Activated T-helper 17 cell treated with anti-CD3 and anti-CD28 coated beads, Interleukin-2, amount 50 U/mL, for 72 hours (primary cell): Measurements from ENCODE around the gene ZNF438. TPM values are rescaled to one million over a fixed set of nuclear protein-coding genes. Genes with fewer than 3 reads are reported as not detected.

Experiments
- ATAC-seq: fragments of 150-1000 bp; cut with Tn5 transposase; replicated peaks from 2 replicates; pipeline ENCODE4 v1.10.0; 2021; ENCODE audit warnings: mild to moderate bottlenecking, moderate library complexity
- H3K27ac Mint-ChIP-seq: one replicate; pipeline ENCODE4 v1.8.0; 2022; ENCODE audit warnings: mixed read lengths
- H3K27me3 Mint-ChIP-seq: one replicate; pipeline ENCODE4 v1.8.0; 2022; ENCODE audit warnings: mixed read lengths
- H3K36me3 Mint-ChIP-seq: one replicate; pipeline ENCODE4 v1.8.0; 2022; ENCODE audit warnings: low read depth, mild to moderate bottlenecking, mixed read lengths
- H3K4me1 Mint-ChIP-seq: one replicate; pipeline ENCODE4 v1.8.0; 2022; ENCODE audit warnings: mixed read lengths
- H3K4me3 Mint-ChIP-seq: one replicate; pipeline ENCODE4 v1.8.0; 2022; ENCODE audit warnings: mild to moderate bottlenecking, mixed read lengths
- H3K9me3 Mint-ChIP-seq: one replicate; pipeline ENCODE4 v1.8.0; 2022; ENCODE audit warnings: mixed read lengths
- total RNA-seq, 2 donors: library from RNA; stranded (reverse); gene quantifications; one replicate each; pipeline ENCODE4 v1.2.3, GENCODE V29; 2022

ZNF438 gene
- total RNA-seq, 2 donors from 2014 or later, result 5.1 to 6.2 TPM

DNA sequence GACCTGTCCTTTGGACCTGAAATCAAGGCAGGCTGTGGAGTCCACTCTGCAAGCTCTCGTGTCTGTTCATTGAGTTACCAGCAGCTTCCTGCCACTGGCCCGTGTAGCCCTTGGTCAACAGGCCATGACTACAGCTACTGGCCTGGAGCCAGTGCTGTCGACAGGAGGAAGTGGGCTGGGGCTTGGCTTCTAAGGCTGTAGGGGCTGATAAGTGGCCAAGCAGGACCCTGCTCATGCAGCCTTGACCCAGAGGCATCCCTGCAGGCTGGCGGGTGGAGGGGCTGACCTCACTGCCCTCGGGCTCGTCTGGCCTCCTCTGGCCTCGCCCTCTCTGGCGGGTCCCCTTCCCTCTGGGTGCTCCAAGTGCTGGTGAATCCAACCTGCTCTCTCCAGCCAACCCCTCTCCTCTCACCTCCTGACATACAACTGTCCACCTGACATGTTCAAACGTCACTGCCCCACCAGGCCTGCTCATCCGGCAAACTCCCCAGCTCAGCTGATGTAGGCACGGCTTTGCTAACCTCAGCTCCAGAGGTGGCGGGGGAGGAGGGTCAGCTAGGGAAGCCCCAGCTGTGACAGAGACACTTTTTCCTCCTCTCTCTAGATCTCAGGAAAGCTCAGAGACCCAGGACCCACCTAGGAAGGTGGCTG lies 213.5 kb downstream of the ZNF438 start:
- peaks cover 4% of the 10 kb centered on the region for H3K4me1 Mint-ChIP-seq
- no peaks in the 10 kb centered on the region for H3K36me3 Mint-ChIP-seq
- no peak for ATAC-seq

GRCh38 chr10:30817541-30817940 lies 214.1 kb downstream of the ZNF438 start:
- no peak overlapping the region for H3K4me3 Mint-ChIP-seq
- no peak overlapping the region for H3K27ac Mint-ChIP-seq
- H3K9me3 Mint-ChIP-seq, result no peaks in the 10 kb centered on the region
- H3K4me1 Mint-ChIP-seq, result peaks cover 4% of the 10 kb centered on the region
- ATAC-seq, result no peak
- H3K27me3 Mint-ChIP-seq, result no peaks in the 10 kb centered on the region
- H3K36me3 Mint-ChIP-seq, result no peaks in the 10 kb centered on the region

More for the DNA sequence above, 213.5 kb downstream of the ZNF438 start:
- H3K27ac Mint-ChIP-seq, result no peak overlapping the region
- H3K9me3 Mint-ChIP-seq, result no peaks in the 10 kb centered on the region
- H3K27me3 Mint-ChIP-seq, result no peaks in the 10 kb centered on the region
- H3K4me3 Mint-ChIP-seq, result no peak overlapping the region

DNA sequence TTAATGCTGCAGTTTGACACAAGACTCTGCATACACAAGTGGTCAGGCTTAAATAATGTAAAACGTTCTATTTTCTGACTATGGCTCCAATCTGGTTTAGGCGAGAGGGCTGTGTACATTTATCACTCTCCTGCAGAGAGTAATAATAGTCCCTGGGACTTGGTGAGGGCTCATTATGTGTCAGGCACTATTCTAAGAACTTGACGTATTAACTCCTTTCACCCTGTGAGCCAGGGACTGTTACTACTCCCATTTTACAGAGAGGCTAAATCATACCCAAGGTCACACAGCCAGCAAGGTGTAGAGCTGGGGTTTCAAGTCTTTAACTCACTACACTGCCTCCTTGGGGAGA lies 214.9 kb downstream of the ZNF438 start:
- peaks cover 10% of the 10 kb centered on the region for H3K4me1 Mint-ChIP-seq
- no peak overlapping the region for H3K4me3 Mint-ChIP-seq
- H3K27ac Mint-ChIP-seq, result no peak overlapping the region
- no peaks in the 10 kb centered on the region for H3K36me3 Mint-ChIP-seq
- ATAC-seq, result no peak
- no peaks in the 10 kb centered on the region for H3K9me3 Mint-ChIP-seq
- no peaks in the 10 kb centered on the region for H3K27me3 Mint-ChIP-seq

GRCh38 chr10:30816159-30816819 lies 215.4 kb downstream of the ZNF438 start:
- H3K27ac Mint-ChIP-seq, result no peak overlapping the region
- H3K36me3 Mint-ChIP-seq, result no peaks in the 10 kb centered on the region
- H3K4me1 Mint-ChIP-seq, result peaks cover 10% of the 10 kb centered on the region
- no peak overlapping the region for H3K4me3 Mint-ChIP-seq
- H3K9me3 Mint-ChIP-seq, result no peaks in the 10 kb centered on the region
- no peak for ATAC-seq
- no peaks in the 10 kb centered on the region for H3K27me3 Mint-ChIP-seq

DNA sequence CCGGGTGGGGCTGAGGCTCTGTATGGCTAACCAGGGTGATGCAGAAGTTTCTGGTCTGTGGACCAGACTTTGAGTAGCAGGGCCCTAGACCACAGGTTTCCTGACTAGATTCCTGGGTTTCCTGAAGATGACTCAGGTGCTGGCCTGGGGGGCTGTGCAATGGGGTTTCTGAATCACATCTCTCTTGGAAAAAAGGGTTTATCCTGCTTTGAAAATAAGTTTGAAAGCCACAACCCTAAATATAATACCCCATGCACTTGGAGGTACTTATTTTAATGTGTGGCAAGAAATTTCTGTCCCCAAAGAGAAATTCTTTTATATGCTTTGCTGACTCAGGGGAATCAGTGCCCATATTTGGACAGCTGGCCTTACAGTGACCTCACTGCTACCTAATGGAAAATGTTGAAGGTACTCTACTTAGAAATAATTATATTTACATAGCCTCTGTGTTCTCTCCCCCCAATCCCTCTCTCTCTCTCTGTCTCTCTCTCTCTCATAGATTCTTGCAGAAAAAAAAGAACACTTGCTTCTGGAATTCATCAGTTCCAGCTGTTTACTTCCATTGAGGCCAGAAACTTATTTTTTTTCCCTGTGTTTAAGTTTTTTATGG lies 217.7 kb downstream of the ZNF438 start:
- Mint-ChIP-seq H3K4me3 (no peak overlapping the region), H3K4me1 (peaks cover 10% of the 10 kb centered on the region), H3K27me3 (no peaks in the 10 kb centered on the region), H3K9me3 (no peaks in the 10 kb centered on the region), H3K27ac (no peak overlapping the region), H3K36me3 (no peaks in the 10 kb centered on the region)
- peak; percentile 52 for ATAC-seq

- H3K4me3 Mint-ChIP-seq, result peak overlapping the region; percentile 40
These were observed 219.4 kb downstream of the ZNF438 start for GRCh38 chr10:30812018-30812851.

DNA sequence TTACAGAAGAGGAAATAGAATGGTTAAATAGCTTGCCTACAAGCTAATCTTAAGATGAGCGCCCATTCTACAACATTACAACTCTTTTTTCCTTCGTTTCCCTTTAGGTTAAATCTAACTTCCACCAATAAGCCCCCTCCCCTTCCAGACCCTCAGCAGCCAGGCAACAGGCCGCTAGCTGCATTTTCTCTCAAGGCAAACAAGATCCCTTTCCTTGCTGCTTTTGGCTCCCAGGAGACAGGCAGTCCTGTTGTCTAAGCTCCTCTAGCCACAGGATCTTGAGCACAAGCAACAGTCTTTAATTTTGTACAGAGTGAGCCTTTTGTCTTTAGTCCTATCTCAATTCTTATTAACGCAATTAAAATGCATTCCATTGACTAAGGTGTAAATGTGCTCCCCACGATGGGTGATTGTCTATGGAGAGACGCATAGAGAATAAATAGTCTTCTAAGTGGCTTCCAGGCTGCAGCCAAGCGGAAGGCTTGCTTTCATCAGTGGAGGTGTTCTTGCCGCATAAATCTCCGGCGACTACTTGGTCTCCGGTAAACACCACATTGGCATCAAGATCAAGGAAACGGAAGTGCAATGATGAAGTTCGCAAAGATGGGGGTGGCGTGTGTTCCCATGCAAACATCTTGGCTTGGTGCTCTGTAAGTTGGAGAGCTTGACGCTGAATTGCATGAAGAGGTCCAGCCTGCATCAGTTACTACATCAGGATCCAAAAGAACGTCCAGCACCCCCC lies 220.2 kb downstream of the ZNF438 start:
- H3K36me3 Mint-ChIP-seq, result no peaks in the 10 kb centered on the region
- H3K27ac Mint-ChIP-seq, result no peak overlapping the region
- no peaks in the 10 kb centered on the region for H3K27me3 Mint-ChIP-seq
- peaks cover 10% of the 10 kb centered on the region for H3K4me1 Mint-ChIP-seq
- no peaks in the 10 kb centered on the region for H3K9me3 Mint-ChIP-seq
- ATAC-seq, result no peak
- peak overlapping the region; percentile 40 for H3K4me3 Mint-ChIP-seq

More at GRCh38 chr10:30812018-30812851, 219.4 kb downstream of the ZNF438 start:
- Mint-ChIP-seq H3K27me3 (no peaks in the 10 kb centered on the region), H3K27ac (no peak overlapping the region), H3K4me1 (peaks cover 10% of the 10 kb centered on the region), H3K9me3 (no peaks in the 10 kb centered on the region), H3K36me3 (no peaks in the 10 kb centered on the region)
- ATAC-seq, result peak; percentile 52

DNA sequence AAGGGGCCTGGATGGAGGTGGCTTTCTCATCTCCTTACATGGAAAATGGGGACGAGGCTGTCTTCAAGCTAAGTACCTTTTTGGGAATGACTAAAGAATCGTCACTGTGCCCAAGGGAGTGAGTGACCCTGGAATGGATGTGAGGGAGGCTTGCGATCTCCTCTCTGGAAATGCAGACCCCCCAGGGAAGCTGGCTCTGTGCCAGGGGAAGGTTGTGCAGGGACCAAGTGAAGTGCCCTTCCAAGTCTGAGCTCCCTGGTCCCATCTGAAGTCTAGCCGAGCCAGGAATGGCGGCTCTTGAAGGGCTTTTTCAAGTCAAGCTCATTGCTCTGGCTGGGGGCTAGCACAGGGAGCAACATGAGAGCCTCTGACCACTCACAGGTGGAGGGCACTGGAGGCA lies 221.2 kb downstream of the ZNF438 start:
- Mint-ChIP-seq H3K4me1 (peaks cover 10% of the 10 kb centered on the region), H3K27me3 (no peaks in the 10 kb centered on the region), H3K4me3 (no peak overlapping the region), H3K27ac (no peak overlapping the region), H3K9me3 (no peaks in the 10 kb centered on the region), H3K36me3 (no peaks in the 10 kb centered on the region)
- ATAC-seq, result no peak

DNA sequence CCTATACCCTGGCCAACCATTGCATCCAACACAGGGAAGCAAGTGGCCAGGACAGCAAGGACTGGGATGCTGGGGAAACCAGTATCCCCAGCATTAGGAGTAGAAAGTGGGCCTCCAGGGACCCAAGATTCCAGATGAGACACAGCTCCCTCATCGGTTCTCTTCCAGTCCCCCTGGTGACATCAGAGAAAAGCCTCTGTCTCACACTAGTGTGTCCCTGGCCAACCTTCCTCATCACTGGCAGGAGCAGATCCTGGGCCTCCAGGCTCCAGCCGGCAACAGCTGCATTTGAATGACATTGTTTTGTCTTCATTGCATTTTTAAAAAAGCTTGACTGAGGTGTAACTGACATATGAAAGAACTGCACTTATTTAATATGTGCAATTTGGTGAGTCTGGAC lies 224.8 kb downstream of the ZNF438 start:
- no peaks in the 10 kb centered on the region for H3K9me3 Mint-ChIP-seq
- H3K4me3 Mint-ChIP-seq, result no peak overlapping the region
- ATAC-seq, result no peak
- H3K27me3 Mint-ChIP-seq, result no peaks in the 10 kb centered on the region
- H3K36me3 Mint-ChIP-seq, result no peaks in the 10 kb centered on the region
- H3K4me1 Mint-ChIP-seq, result peaks cover 9% of the 10 kb centered on the region
- no peak overlapping the region for H3K27ac Mint-ChIP-seq

DNA sequence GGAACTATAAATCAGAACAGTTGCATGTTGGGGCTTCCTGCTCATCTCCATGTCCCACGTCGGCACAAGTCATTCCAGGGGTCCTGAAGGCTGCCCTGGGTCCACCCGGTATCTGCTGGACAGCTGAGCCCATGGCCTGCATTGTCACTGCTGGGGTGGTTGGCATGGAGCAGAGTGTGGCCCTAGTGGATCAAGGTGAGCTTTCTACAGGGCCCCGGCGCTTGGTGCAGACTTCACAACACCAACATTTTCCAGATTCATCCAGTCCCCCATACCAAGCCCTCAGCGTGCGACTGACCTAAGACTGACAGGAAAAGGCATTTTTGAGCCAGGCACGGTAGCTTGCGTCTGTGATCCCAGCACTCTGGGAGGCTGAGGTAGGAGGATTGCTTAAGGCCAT lies 226.6 kb downstream of the ZNF438 start:
- Mint-ChIP-seq H3K9me3 (no peaks in the 10 kb centered on the region), H3K4me3 (no peak overlapping the region), H3K27ac (no peak overlapping the region), H3K27me3 (no peaks in the 10 kb centered on the region), H3K36me3 (no peaks in the 10 kb centered on the region), H3K4me1 (peaks cover 9% of the 10 kb centered on the region)
- no peak for ATAC-seq

- no peaks in the 10 kb centered on the region for H3K9me3 Mint-ChIP-seq
- H3K27ac Mint-ChIP-seq, result peak overlapping the region; percentile 34
- no peak overlapping the region for H3K4me3 Mint-ChIP-seq
- ATAC-seq, result no peak
- no peaks in the 10 kb centered on the region for H3K36me3 Mint-ChIP-seq
- H3K27me3 Mint-ChIP-seq, result no peaks in the 10 kb centered on the region
- peaks cover 9% of the 10 kb centered on the region for H3K4me1 Mint-ChIP-seq
These were observed 227.1 kb downstream of the ZNF438 start for GRCh38 chr10:30804478-30805055.

DNA sequence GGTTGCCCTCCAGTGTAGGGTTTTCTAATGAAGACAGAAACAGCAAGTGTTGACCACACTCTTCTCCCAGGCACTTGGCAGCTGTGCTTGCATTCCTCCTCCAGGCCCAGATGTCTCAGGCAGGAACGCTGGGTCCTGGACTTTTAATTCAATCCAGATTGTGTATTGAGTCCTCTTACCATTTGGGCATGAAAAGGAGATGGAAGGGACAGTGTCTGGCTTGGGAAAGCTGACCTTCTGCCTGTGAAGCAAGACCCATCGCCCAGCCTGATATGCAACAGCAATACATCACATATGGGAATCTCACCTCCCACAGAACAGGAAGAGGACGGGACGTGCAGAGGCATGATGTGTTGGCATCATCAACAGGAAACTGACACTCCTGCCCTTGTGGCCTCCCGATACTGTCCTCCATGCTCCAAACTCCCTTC lies 227.8 kb downstream of the ZNF438 start:
- H3K27me3 Mint-ChIP-seq, result no peaks in the 10 kb centered on the region
- H3K4me1 Mint-ChIP-seq, result peaks cover 9% of the 10 kb centered on the region
- H3K36me3 Mint-ChIP-seq, result no peaks in the 10 kb centered on the region
- H3K4me3 Mint-ChIP-seq, result no peak overlapping the region
- no peak for ATAC-seq
- H3K9me3 Mint-ChIP-seq, result no peaks in the 10 kb centered on the region
- peak overlapping the region; percentile 34 for H3K27ac Mint-ChIP-seq

DNA sequence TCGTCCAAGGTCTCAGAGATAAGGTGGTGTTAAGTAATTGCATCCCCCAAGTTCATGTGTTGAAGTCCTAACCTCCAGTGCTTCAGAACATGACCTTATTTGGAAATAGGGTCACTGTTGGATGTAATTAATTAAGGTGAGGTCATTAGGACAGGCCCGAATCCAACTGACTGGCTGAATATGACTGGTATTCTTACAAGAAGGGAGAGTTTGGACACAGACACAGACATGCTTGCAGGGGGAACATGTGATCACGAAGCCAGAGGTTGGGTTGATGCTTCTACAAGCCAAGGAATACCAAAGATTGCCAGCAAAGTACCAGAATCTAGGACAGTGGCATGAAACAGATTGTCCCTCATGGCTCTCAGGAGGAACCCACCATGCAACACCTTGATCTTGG lies 228.6 kb downstream of the ZNF438 start:
- no peaks in the 10 kb centered on the region for H3K36me3 Mint-ChIP-seq
- ATAC-seq, result no peak
- H3K4me3 Mint-ChIP-seq, result no peak overlapping the region

GRCh38 chr10:30800368-30800767 lies 231.3 kb downstream of the ZNF438 start:
- Mint-ChIP-seq H3K27me3 (no peaks in the 10 kb centered on the region), H3K27ac (no peak overlapping the region), H3K9me3 (no peaks in the 10 kb centered on the region), H3K36me3 (no peaks in the 10 kb centered on the region), H3K4me1 (peaks cover 9% of the 10 kb centered on the region), H3K4me3 (no peak overlapping the region)
- no peak for ATAC-seq

More for the DNA sequence above, 228.6 kb downstream of the ZNF438 start:
- H3K4me1 Mint-ChIP-seq, result peaks cover 9% of the 10 kb centered on the region
- no peaks in the 10 kb centered on the region for H3K27me3 Mint-ChIP-seq
- H3K9me3 Mint-ChIP-seq, result no peaks in the 10 kb centered on the region
- H3K27ac Mint-ChIP-seq, result no peak overlapping the region
